Neural crest cell (in vitro differentiated cells): ENCODE results near the gene TTC17. TPM values are rescaled to one million over a fixed set of nuclear protein-coding genes. Genes with fewer than 3 reads are reported as not detected.
A peak's percentile ranks its signal among the peaks of the same experiment; 100 is the strongest.

Experiments
- DNase-seq: peaks from one replicate; pipeline ENCODE4 v3.0.0; 2021; ENCODE audit warnings: low read depth, mixed read lengths, low spot score
- H3K27ac Mint-ChIP-seq: one replicate; pipeline ENCODE4 v1.8.0; 2021; ENCODE audit warnings: mild to moderate bottlenecking, mixed read lengths; ENCODE audit not compliant: unreplicated experiment
- H3K27me3 Mint-ChIP-seq: 2 replicates; pipeline ENCODE4 v1.8.0; 2021; ENCODE audit warnings: low read depth, mild to moderate bottlenecking, mixed read lengths
- H3K36me3 Mint-ChIP-seq: 2 replicates; pipeline ENCODE4 v1.8.0; 2021; ENCODE audit warnings: low read depth, mild to moderate bottlenecking, mixed read lengths
- H3K4me1 Mint-ChIP-seq: 2 replicates; pipeline ENCODE4 v1.8.0; 2021; ENCODE audit warnings: mixed read lengths
- H3K4me3 Mint-ChIP-seq: one replicate; pipeline ENCODE4 v1.8.0; 2021; ENCODE audit warnings: mild to moderate bottlenecking, mixed read lengths
- H3K9me3 Mint-ChIP-seq: 2 replicates; pipeline ENCODE4 v1.8.0; 2021; ENCODE audit warnings: mixed read lengths
- CTCF ChIP-seq: fragments of 200-600 bp; sonication (generic); conservative IDR thresholded peaks from 2 replicates; pipeline ENCODE4 v1.5.0; 2021; ENCODE audit warnings: antibody characterized with exemption, mild to moderate bottlenecking
- total RNA-seq: library from RNA; stranded (reverse); gene quantifications from 2 replicates; pipeline ENCODE4 v1.2.1, GENCODE V29; 2021

The TTC17 gene
- total RNA-seq, 1 donor from 2014 or later: 74.3 TPM

- Mint-ChIP-seq H3K9me3 (peaks cover 3% of the 10 kb centered on the region), H3K36me3 (peaks cover 4% of the 10 kb centered on the region), H3K4me3 (no peak overlapping the region), H3K27ac (no peak overlapping the region), H3K27me3 (peaks cover 3% of the 10 kb centered on the region), H3K4me1 (no peaks in the 10 kb centered on the region)
- no peak for DNase-seq
- no peak for TF ChIP-seq CTCF
These were observed 144.7 kb downstream of the TTC17 start for GRCh38 chr11:43503417-43503816.

GRCh38 chr11:43504316-43504950 is 145.7 kb downstream of the TTC17 start:
- Mint-ChIP-seq H3K9me3 (peaks cover 3% of the 10 kb centered on the region), H3K4me3 (no peak overlapping the region), H3K36me3 (peaks cover 4% of the 10 kb centered on the region), H3K27me3 (peaks cover 3% of the 10 kb centered on the region), H3K4me1 (no peaks in the 10 kb centered on the region), H3K27ac (no peak overlapping the region)
- peak; percentile 59 for TF ChIP-seq CTCF
- DNase-seq: peak; percentile 16

- Mint-ChIP-seq H3K27ac (peak overlapping the region; percentile 65), H3K9me3 (peaks cover 3% of the 10 kb centered on the region), H3K4me1 (no peaks in the 10 kb centered on the region), H3K4me3 (no peak overlapping the region), H3K36me3 (peaks cover 4% of the 10 kb centered on the region), H3K27me3 (peaks cover 3% of the 10 kb centered on the region)
- no peak for TF ChIP-seq CTCF
- DNase-seq: no peak
These were observed 146.5 kb downstream of the TTC17 start for GRCh38 chr11:43505171-43505570.

- no peaks in the 10 kb centered on the region for H3K9me3 Mint-ChIP-seq
- TF ChIP-seq CTCF: no peak
- peak overlapping the region; percentile 69 for H3K27ac Mint-ChIP-seq
- H3K4me1 Mint-ChIP-seq: no peaks in the 10 kb centered on the region
- no peak overlapping the region for H3K4me3 Mint-ChIP-seq
- H3K36me3 Mint-ChIP-seq: no peaks in the 10 kb centered on the region
- DNase-seq: no peak
- H3K27me3 Mint-ChIP-seq: no peaks in the 10 kb centered on the region
These were observed 148.5 kb downstream of the TTC17 start for GRCh38 chr11:43507171-43507570.

GRCh38 chr11:43508511-43508918 is 149.8 kb downstream of the TTC17 start:
- Mint-ChIP-seq H3K36me3 (no peaks in the 10 kb centered on the region), H3K4me3 (no peak overlapping the region), H3K27ac (no peak overlapping the region), H3K27me3 (no peaks in the 10 kb centered on the region), H3K4me1 (no peaks in the 10 kb centered on the region), H3K9me3 (no peaks in the 10 kb centered on the region)
- DNase-seq: no peak
- no peak for TF ChIP-seq CTCF
